GM23338 (cell line): ENCODE data around the gene FAM222A.

Experiments used
- CREB1 ChIP-seq: fragments of 250-450 bp; sonication (Bioruptor Pico); IDR thresholded peaks from 2 replicates; pipeline ENCODE4 v1.5.0; 2020; ENCODE audit warnings: low read depth, mild to moderate bottlenecking, moderate library complexity
- ETS1 ChIP-seq: IDR thresholded peaks from 2 replicates; pipeline ENCODE4 v1.6.1; 2016; ENCODE audit warnings: antibody characterized with exemption
- EZH2 ChIP-seq: fragments of 200-600 bp; sonication (generic); IDR thresholded peaks from one replicate; pipeline ENCODE4 v1.8.0; 2017; ENCODE audit warnings: antibody characterized with exemption, mild to moderate bottlenecking, low read depth; ENCODE audit not compliant: unreplicated experiment
- EZH2phosphoT487 ChIP-seq: fragments of 200-600 bp; sonication (generic); IDR thresholded peaks from one replicate; pipeline ENCODE4 v1.8.1; 2018; ENCODE audit warnings: antibody characterized with exemption; ENCODE audit not compliant: unreplicated experiment
- JUNB ChIP-seq: IDR thresholded peaks from one replicate; pipeline ENCODE4 v1.6.1; 2016; ENCODE audit warnings: antibody characterized with exemption; ENCODE audit not compliant: unreplicated experiment
- NANOG ChIP-seq: IDR thresholded peaks from 2 replicates; pipeline ENCODE4 v1.6.1; 2016; ENCODE audit warnings: antibody characterized with exemption, borderline replicate concordance
- POLR2AphosphoS5 ChIP-seq: IDR thresholded peaks from 2 replicates; pipeline ENCODE4 v1.6.1; 2016; ENCODE audit warnings: antibody characterized with exemption, low read depth
- REST ChIP-seq: IDR thresholded peaks from one replicate; pipeline ENCODE4 v1.6.1; 2018; ENCODE audit warnings: antibody characterized with exemption; ENCODE audit not compliant: unreplicated experiment
- TF ChIP-seq, protein P1 (sequence below), 2 experiments: fragments of 200-600 bp in 1 of 2; sonication (generic) in 1 of 2; conservative IDR thresholded peaks; 2 replicates each; pipeline versions ENCODE4 v1.5.1 to v1.6.1; 2016 to 2017; ENCODE audit warnings: antibody characterized with exemption in 2 of 2, low read depth in 2 of 2, mild to moderate bottlenecking in 2 of 2, moderate library complexity in 1 of 2
- TF ChIP-seq, protein P2 (sequence below): fragments of 250-450 bp; sonication (Bioruptor Pico); IDR thresholded peaks from 2 replicates; pipeline ENCODE4 v1.5.0; 2020; ENCODE audit warnings: mild to moderate bottlenecking, moderate library complexity

DNA sequence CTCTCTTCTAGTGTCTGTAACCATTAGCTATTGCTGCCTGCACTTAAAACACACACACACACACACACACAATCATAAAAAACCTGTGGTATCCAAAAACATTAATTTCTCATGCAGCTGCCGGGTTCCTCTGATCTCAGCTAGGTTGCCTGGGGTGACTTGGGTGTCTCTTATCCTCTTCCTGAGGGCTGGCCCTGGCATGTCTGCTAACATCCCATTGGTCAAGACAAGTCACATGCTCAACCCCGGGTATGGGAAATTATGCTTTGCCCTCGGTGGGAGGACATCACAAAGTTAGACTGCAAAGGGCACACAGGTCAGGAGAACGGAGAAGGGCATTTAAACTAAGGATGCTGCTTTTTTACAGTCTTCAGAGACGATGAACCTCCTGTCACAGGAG is 63.9 kb downstream of the FAM222A start:
- TF ChIP-seq, protein P1, sequence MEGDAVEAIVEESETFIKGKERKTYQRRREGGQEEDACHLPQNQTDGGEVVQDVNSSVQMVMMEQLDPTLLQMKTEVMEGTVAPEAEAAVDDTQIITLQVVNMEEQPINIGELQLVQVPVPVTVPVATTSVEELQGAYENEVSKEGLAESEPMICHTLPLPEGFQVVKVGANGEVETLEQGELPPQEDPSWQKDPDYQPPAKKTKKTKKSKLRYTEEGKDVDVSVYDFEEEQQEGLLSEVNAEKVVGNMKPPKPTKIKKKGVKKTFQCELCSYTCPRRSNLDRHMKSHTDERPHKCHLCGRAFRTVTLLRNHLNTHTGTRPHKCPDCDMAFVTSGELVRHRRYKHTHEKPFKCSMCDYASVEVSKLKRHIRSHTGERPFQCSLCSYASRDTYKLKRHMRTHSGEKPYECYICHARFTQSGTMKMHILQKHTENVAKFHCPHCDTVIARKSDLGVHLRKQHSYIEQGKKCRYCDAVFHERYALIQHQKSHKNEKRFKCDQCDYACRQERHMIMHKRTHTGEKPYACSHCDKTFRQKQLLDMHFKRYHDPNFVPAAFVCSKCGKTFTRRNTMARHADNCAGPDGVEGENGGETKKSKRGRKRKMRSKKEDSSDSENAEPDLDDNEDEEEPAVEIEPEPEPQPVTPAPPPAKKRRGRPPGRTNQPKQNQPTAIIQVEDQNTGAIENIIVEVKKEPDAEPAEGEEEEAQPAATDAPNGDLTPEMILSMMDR (conservative IDR thresholded peaks at IDR 0.05; ENCODE audit: low read depth in 2 of 2): no peak
- TF ChIP-seq ETS1 (no peak), REST (no peak), EZH2 (no peak), POLR2AphosphoS5 (no peak), EZH2phosphoT487 (no peak), JUNB (no peak), CREB1 (CRISPR knock-in tag) (no peak), NANOG (no peak)
- TF ChIP-seq, protein P2, sequence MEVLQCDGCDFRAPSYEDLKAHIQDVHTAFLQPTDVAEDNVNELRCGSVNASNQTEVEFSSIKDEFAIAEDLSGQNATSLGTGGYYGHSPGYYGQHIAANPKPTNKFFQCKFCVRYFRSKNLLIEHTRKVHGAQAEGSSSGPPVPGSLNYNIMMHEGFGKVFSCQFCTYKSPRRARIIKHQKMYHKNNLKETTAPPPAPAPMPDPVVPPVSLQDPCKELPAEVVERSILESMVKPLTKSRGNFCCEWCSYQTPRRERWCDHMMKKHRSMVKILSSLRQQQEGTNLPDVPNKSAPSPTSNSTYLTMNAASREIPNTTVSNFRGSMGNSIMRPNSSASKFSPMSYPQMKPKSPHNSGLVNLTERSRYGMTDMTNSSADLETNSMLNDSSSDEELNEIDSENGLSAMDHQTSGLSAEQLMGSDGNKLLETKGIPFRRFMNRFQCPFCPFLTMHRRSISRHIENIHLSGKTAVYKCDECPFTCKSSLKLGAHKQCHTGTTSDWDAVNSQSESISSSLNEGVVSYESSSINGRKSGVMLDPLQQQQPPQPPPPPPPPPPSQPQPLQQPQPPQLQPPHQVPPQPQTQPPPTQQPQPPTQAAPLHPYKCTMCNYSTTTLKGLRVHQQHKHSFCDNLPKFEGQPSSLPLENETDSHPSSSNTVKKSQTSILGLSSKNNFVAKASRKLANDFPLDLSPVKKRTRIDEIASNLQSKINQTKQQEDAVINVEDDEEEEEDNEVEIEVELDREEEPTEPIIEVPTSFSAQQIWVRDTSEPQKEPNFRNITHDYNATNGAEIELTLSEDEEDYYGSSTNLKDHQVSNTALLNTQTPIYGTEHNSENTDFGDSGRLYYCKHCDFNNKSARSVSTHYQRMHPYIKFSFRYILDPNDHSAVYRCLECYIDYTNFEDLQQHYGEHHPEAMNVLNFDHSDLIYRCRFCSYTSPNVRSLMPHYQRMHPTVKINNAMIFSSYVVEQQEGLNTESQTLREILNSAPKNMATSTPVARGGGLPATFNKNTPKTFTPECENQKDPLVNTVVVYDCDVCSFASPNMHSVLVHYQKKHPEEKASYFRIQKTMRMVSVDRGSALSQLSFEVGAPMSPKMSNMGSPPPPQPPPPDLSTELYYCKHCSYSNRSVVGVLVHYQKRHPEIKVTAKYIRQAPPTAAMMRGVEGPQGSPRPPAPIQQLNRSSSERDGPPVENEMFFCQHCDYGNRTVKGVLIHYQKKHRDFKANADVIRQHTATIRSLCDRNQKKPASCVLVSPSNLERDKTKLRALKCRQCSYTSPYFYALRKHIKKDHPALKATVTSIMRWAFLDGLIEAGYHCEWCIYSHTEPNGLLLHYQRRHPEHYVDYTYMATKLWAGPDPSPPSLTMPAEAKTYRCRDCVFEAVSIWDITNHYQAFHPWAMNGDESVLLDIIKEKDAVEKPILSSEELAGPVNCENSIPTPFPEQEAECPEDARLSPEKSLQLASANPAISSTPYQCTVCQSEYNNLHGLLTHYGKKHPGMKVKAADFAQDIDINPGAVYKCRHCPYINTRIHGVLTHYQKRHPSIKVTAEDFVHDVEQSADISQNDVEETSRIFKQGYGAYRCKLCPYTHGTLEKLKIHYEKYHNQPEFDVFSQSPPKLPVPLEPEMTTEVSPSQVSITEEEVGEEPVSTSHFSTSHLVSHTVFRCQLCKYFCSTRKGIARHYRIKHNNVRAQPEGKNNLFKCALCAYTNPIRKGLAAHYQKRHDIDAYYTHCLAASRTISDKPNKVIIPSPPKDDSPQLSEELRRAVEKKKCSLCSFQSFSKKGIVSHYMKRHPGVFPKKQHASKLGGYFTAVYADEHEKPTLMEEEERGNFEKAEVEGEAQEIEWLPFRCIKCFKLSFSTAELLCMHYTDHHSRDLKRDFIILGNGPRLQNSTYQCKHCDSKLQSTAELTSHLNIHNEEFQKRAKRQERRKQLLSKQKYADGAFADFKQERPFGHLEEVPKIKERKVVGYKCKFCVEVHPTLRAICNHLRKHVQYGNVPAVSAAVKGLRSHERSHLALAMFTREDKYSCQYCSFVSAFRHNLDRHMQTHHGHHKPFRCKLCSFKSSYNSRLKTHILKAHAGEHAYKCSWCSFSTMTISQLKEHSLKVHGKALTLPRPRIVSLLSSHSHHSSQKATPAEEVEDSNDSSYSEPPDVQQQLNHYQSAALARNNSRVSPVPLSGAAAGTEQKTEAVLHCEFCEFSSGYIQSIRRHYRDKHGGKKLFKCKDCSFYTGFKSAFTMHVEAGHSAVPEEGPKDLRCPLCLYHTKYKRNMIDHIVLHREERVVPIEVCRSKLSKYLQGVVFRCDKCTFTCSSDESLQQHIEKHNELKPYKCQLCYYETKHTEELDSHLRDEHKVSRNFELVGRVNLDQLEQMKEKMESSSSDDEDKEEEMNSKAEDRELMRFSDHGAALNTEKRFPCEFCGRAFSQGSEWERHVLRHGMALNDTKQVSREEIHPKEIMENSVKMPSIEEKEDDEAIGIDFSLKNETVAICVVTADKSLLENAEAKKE: no peak
